Vagina (tissue), 2 donors: ENCODE results near the gene ABCC8. TPM values are rescaled to one million over a fixed set of nuclear protein-coding genes. Genes with fewer than 3 reads are reported as not detected.
"Not testable (repeated sequence)": the region's sequence is repeated elsewhere in the genome, so short reads cannot be mapped to it uniquely, and the experiment has no call there.

Source experiments
- DNase-seq, 2 donors: peaks; one replicate each; pipeline ENCODE4 v3.0.0-alpha.2; 2017; ENCODE audit errors: extremely low spot score in 2 of 2
- H3K27ac ChIP-seq: fragments of 200-600 bp; sonication (generic); one replicate; pipeline ENCODE4 v1.5.1; 2019
- H3K27me3 ChIP-seq: fragments of 200-600 bp; sonication (generic); one replicate; pipeline ENCODE4 v1.5.1; 2019
- H3K36me3 ChIP-seq, 2 donors: fragments of 200-600 bp; sonication (generic); one replicate each; pipeline ENCODE4 v1.5.1; 2017 to 2019
- H3K4me1 ChIP-seq: fragments of 200-600 bp; sonication (generic); one replicate; pipeline ENCODE4 v1.5.1; 2019
- H3K4me3 ChIP-seq, 2 donors: fragments of 200-600 bp; sonication (generic); 1 replicate in 1 of 2; 2 replicates in 1 of 2; pipeline ENCODE4 v1.5.1; 2016 to 2019
- H3K9me3 ChIP-seq: fragments of 200-600 bp; sonication (generic); one replicate; pipeline ENCODE4 v1.5.1; 2019
- POLR2A ChIP-seq, 2 donors: fragments of 450-650 bp; IDR thresholded peaks; one replicate each; pipeline ENCODE4 v1.6.1; 2017; ENCODE audit warnings: antibody characterized with exemption in 2 of 2, mild to moderate bottlenecking in 2 of 2, moderate library complexity in 2 of 2
- POLR2AphosphoS5 ChIP-seq, 2 donors: sonication (generic); formaldehyde crosslinking; IDR thresholded peaks; one replicate each; pipeline ENCODE4 v1.9.0; 2017; ENCODE audit warnings: antibody characterized with exemption in 2 of 2, mild to moderate bottlenecking in 2 of 2, low read depth in 1 of 2; ENCODE audit not compliant: insufficient read depth in 1 of 2
- intact Hi-C: fragments of 100-400 bp; cut with DNase I; formaldehyde crosslinking; loops from one replicate; pipeline ENCODE4 v1.15.1; 2023
- total RNA-seq: library from RNA; depleted of rRNA; stranded (reverse); fragments of >200 nt; gene quantifications from one replicate; pipeline ENCODE4 v1.2.3, GENCODE V29; 2016
- TF ChIP-seq, protein P1 (sequence below), 3 experiments: fragments of 450-650 bp in 2 of 3; fragments of 200-600 bp in 1 of 3; sonication (generic) in 1 of 3; IDR thresholded peaks; one replicate each; pipeline ENCODE4 v1.5.1; 2017 to 2019; ENCODE audit warnings: antibody characterized with exemption in 3 of 3, mild to moderate bottlenecking in 2 of 3, moderate library complexity in 2 of 3

The ABCC8 gene
- total RNA-seq, 1 donor from 2014 or later, result 13.0 TPM

DNA sequence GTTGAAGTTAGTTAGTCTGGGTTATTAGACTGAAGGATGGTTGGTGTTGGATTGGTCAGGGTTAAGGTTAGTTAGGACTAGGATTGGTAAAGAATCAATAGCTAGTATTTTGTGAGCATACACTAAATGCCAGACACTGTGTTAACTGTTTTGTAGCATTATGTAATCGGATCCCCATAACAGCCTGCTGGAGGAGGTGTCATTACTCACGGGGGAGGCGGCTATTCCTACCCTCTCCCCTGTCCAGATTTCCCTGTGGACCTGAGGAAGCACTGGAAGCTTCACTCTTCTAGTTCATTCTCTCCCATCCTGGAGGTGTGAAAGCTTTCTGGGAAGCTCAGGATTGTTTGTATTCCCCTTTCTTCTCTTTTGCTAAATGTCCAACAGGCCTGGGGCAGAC is 47.7 kb downstream of the ABCC8 start:
- no peak for DNase-seq
- Histone ChIP-seq H3K4me3 (no peak overlapping the region), H3K27ac (no peak overlapping the region), H3K4me1 (peaks cover 32% of the 10 kb centered on the region), H3K36me3 (no peaks in the 10 kb centered on the region), H3K27me3 (no peaks in the 10 kb centered on the region), H3K9me3 (no peaks in the 10 kb centered on the region)
- intact Hi-C loops, result no loop called here
- TF ChIP-seq POLR2A (IDR thresholded peaks at IDR 0.05) (no peak), POLR2AphosphoS5 (IDR thresholded peaks at IDR 0.05; ENCODE audit: insufficient read depth in 1 of 2, low read depth in 1 of 2) (no peak)
- TF ChIP-seq, protein P1, sequence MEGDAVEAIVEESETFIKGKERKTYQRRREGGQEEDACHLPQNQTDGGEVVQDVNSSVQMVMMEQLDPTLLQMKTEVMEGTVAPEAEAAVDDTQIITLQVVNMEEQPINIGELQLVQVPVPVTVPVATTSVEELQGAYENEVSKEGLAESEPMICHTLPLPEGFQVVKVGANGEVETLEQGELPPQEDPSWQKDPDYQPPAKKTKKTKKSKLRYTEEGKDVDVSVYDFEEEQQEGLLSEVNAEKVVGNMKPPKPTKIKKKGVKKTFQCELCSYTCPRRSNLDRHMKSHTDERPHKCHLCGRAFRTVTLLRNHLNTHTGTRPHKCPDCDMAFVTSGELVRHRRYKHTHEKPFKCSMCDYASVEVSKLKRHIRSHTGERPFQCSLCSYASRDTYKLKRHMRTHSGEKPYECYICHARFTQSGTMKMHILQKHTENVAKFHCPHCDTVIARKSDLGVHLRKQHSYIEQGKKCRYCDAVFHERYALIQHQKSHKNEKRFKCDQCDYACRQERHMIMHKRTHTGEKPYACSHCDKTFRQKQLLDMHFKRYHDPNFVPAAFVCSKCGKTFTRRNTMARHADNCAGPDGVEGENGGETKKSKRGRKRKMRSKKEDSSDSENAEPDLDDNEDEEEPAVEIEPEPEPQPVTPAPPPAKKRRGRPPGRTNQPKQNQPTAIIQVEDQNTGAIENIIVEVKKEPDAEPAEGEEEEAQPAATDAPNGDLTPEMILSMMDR (IDR thresholded peaks at IDR 0.05), result no peak

DNA sequence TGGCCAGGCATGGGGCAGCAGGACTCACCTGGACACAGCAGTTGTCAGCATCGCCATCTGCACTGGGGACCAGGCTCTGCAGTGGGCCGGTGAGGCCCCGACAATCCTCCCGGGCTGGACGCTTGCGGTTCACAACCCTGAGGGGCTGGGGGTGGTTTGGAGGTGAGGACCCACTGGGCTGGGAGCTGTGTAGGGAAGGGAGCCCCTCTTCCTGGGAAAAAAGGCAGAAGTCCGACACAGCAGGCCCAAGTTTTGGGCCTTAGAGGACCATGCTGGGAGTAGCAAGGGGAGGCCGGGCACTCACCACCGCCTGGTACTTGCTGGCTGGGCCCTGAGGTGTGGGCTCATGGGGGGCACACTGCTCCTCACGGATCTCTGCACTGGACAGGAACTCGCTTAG is 48.4 kb downstream of the ABCC8 start:
- H3K9me3 ChIP-seq, result no peaks in the 10 kb centered on the region
- H3K4me3 ChIP-seq, result no peak overlapping the region
- intact Hi-C loops, result no loop called here
- H3K27ac ChIP-seq, result no peak overlapping the region
- no peak for DNase-seq
- H3K27me3 ChIP-seq, result no peaks in the 10 kb centered on the region
- H3K36me3 ChIP-seq, result no peaks in the 10 kb centered on the region
- peaks cover 32% of the 10 kb centered on the region for H3K4me1 ChIP-seq
- TF ChIP-seq, protein P1 (IDR thresholded peaks at IDR 0.05), result no peak
- TF ChIP-seq POLR2AphosphoS5 (IDR thresholded peaks at IDR 0.05; ENCODE audit: insufficient read depth in 1 of 2, low read depth in 1 of 2), result no peak
- TF ChIP-seq POLR2A (IDR thresholded peaks at IDR 0.05), result no peak

DNA sequence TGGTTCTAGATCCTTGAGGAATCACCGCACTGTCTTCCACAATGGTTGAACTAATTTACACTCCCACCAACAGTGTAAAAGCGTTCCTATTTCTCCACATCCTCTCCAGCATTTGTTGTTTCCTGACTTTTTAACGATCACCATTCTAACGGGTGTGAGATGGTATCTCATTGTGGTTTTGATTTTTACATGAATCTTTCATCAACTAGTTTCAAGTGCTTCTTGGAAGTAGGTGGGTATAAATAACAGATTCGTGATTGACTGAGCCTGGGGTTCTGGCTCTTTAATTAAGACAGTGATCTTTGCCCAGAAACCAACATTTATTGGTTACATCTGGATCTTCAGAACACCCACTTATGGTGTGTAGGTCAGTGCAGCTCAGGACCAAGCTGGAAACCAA is 50.4 kb downstream of the ABCC8 start:
- H3K36me3 ChIP-seq, H3K9me3 ChIP-seq, intact Hi-C loops, DNase-seq, H3K27ac ChIP-seq, H3K27me3 ChIP-seq, H3K4me3 ChIP-seq: not testable (repeated sequence)
- peaks cover 13% of the 10 kb centered on the region for H3K4me1 ChIP-seq

- Histone ChIP-seq H3K27ac (no peak overlapping the region), H3K9me3 (no peaks in the 10 kb centered on the region), H3K27me3 (no peaks in the 10 kb centered on the region), H3K36me3 (no peaks in the 10 kb centered on the region), H3K4me1 (no peaks in the 10 kb centered on the region), H3K4me3 (no peak overlapping the region)
- no peak for DNase-seq
- TF ChIP-seq POLR2AphosphoS5 (IDR thresholded peaks at IDR 0.05; ENCODE audit: insufficient read depth in 1 of 2, low read depth in 1 of 2) (no peak), POLR2A (IDR thresholded peaks at IDR 0.05) (no peak)
- TF ChIP-seq, protein P1 (IDR thresholded peaks at IDR 0.05), result no peak
- intact Hi-C loops, result no loop called here
These were observed 52.9 kb downstream of the ABCC8 start for GRCh38 chr11:17423533-17424310.

DNA sequence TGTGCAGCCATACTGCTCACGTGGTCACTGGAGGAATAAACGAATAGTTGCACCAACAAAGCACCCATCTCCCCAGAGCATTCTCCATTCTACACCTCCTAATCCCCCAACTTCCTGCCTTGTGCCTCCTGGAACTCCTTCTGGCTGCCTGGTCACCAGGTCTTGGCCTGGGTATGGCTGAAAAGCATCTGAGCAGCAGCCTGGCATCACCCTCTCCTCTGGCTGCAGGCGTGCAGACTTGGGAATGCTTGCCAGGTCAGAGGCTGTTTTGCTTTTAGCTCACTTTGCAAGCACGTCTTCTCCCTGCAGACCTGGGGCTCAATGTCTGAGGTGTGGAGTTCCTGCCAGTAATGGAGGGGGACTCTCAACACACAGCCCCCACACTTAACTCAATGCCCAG is 54.9 kb downstream of the ABCC8 start:
- Histone ChIP-seq H3K9me3 (no peaks in the 10 kb centered on the region), H3K27ac (no peak overlapping the region), H3K4me1 (no peaks in the 10 kb centered on the region), H3K36me3 (no peaks in the 10 kb centered on the region), H3K27me3 (no peaks in the 10 kb centered on the region), H3K4me3 (no peak overlapping the region)
- intact Hi-C loops, result no loop called here
- no peak for DNase-seq
- TF ChIP-seq POLR2AphosphoS5 (IDR thresholded peaks at IDR 0.05; ENCODE audit: insufficient read depth in 1 of 2, low read depth in 1 of 2) (no peak), POLR2A (IDR thresholded peaks at IDR 0.05) (no peak)
- TF ChIP-seq, protein P1 (IDR thresholded peaks at IDR 0.05), result no peak
